HepG2 (cell line): ENCODE data around the gene CADPS2. TPM values are rescaled to one million over a fixed set of nuclear protein-coding genes. Genes with fewer than 3 reads are reported as not detected.

Experiments
- ATAC-seq: fragments of 200-7000 bp; cut with Tn5 transposase; 3 replicates; pipeline ENCODE4 v1.9.1; 2020; ENCODE audit warnings: mild to moderate bottlenecking, moderate library complexity
- BruUV-seq: library from RNA; stranded (reverse); fragments of 400-500 nt; replicated peaks from 2 replicates; lab custom pipeline; 2021; lab: Mats Ljungman, UMichigan
- CTCF ChIA-PET: fragments of 300-600 bp; formaldehyde crosslinking; extraction: SDS; loops from one replicate; lab custom pipeline; 2021; ENCODE audit warnings: low total read pairs, inconsistent platforms, low intra/inter-chr PET ratio; lab: Yijun Ruan, JAX
- POLR2A ChIA-PET: fragments of 350-600 bp; sonication (Branson Sonifier 250); formaldehyde crosslinking; loops from one replicate; lab custom pipeline; 2020; ENCODE audit warnings: antibody characterized with exemption, inconsistent platforms; lab: Yijun Ruan, JAX
- DNase-seq: peaks from one replicate; pipeline ENCODE4 v3.0.0-alpha.2; 2015; ENCODE audit warnings: low spot score
- FAIRE-seq: peaks from 3 replicates; lab custom pipeline; 2011; peaks lifted over from hg19 to GRCh38; lab: Jason Lieb, UNC
- H2AFZ ChIP-seq: one replicate; pipeline ENCODE4 v1.6.1; 2011; ENCODE audit warnings: low read length, inconsistent platforms
- H3K27ac ChIP-seq: fragments of 300-600 bp; 3 replicates; pipeline ENCODE4 v1.8.0; 2011; ENCODE audit warnings: mixed run types, mild to moderate bottlenecking, mixed read lengths, low read length, inconsistent platforms; ENCODE audit not compliant: insufficient read depth; ENCODE audit errors: extremely low read length
- H3K27me3 ChIP-seq, 2 experiments: fragments of 200-600 bp in 1 of 2; 2 replicates in 1 of 2; 3 replicates in 1 of 2; pipeline versions ENCODE4 v1.6.0 to v1.8.0; 2011; ENCODE audit warnings: low read length in 2 of 2, mild to moderate bottlenecking in 2 of 2, moderate library complexity in 2 of 2, inconsistent platforms in 1 of 2; ENCODE audit not compliant: insufficient read depth in 2 of 2, control insufficient read depth in 1 of 2
- H3K36me3 ChIP-seq, 2 experiments: fragments of 200-600 bp in 1 of 2; replicated peaks in 1 of 2; 2 replicates in 1 of 2; 3 replicates in 1 of 2; pipeline versions ENCODE4 v1.5.1 to v1.8.0; 2011; ENCODE audit warnings: low read length in 2 of 2, inconsistent platforms in 1 of 2; ENCODE audit not compliant: insufficient read depth in 2 of 2, control insufficient read depth in 1 of 2
- H3K4me1 ChIP-seq: 2 replicates; pipeline ENCODE4 v1.5.1; 2012; ENCODE audit warnings: low read length, inconsistent platforms; ENCODE audit not compliant: insufficient read depth
- H3K4me2 ChIP-seq: 2 replicates; pipeline ENCODE4 v1.6.0; 2011; ENCODE audit warnings: low read depth, low read length, inconsistent platforms
- H3K4me3 ChIP-seq, 3 experiments: fragments of 200-600 bp in 1 of 3; sonication (generic), shearing (Covaris generic) in 1 of 3; replicated peaks in 1 of 3; 2 replicates each; pipeline ENCODE4 v1.5.1; 2011 to 2016; ENCODE audit warnings: low read length in 3 of 3, inconsistent platforms in 2 of 3, low read depth in 2 of 3, mild to moderate bottlenecking in 2 of 3, control low read depth in 1 of 3, mixed read lengths in 1 of 3; ENCODE audit not compliant: insufficient read depth in 1 of 3
- H3K79me2 ChIP-seq: one replicate; pipeline ENCODE4 v1.6.1; 2011; ENCODE audit warnings: low read length, inconsistent platforms; ENCODE audit not compliant: insufficient read depth
- H3K9ac ChIP-seq: 2 replicates; pipeline ENCODE4 v1.6.0; 2011; ENCODE audit warnings: mild to moderate bottlenecking, low read depth, low read length, inconsistent platforms; ENCODE audit not compliant: insufficient read depth
- H3K9me3 ChIP-seq: 2 replicates; pipeline ENCODE4 v1.5.1; 2012; ENCODE audit warnings: mild to moderate bottlenecking, low read length
- H4K20me1 ChIP-seq: 2 replicates; pipeline ENCODE4 v1.6.0; 2011; ENCODE audit warnings: inconsistent platforms, mild to moderate bottlenecking, low read length, moderate library complexity; ENCODE audit not compliant: insufficient read depth
- BHLHE40 ChIP-seq: IDR thresholded peaks from 2 replicates; pipeline ENCODE4 v1.6.1; 2011; ENCODE audit warnings: low read length, improper control_type of control experiment
- DMAP1 ChIP-seq: IDR thresholded peaks from 2 replicates; pipeline ENCODE4 v1.6.1; 2016
- MEF2D ChIP-seq: sonication (generic); formaldehyde crosslinking; IDR thresholded peaks from 2 replicates; pipeline ENCODE4 v1.5.1; 2020; ENCODE audit warnings: mild to moderate bottlenecking, missing genetic modification reagents
- RXRB ChIP-seq: IDR thresholded peaks from 2 replicates; pipeline ENCODE4 v1.6.1; 2016; ENCODE audit warnings: borderline replicate concordance, missing genetic modification reagents, missing compliant biosample characterization
- STAG1 ChIP-seq: sonication (generic); formaldehyde crosslinking; IDR thresholded peaks from 2 replicates; pipeline ENCODE4 v1.4.0; 2020; ENCODE audit warnings: missing genetic modification reagents
- TCF7L2 ChIP-seq: IDR thresholded peaks from 2 replicates; pipeline ENCODE4 v1.6.1; 2011; ENCODE audit warnings: mild to moderate bottlenecking, low read depth, low read length, moderate library complexity
- ZC3H13 ChIP-seq: sonication (generic); formaldehyde crosslinking; IDR thresholded peaks from 2 replicates; pipeline ENCODE4 v1.8.1; 2023; ENCODE audit warnings: mild to moderate bottlenecking, missing genetic modification reagents, moderate library complexity
- ZNF101 ChIP-seq: sonication (generic); formaldehyde crosslinking; IDR thresholded peaks from 2 replicates; pipeline ENCODE4 v1.4.0; 2020; ENCODE audit warnings: mild to moderate bottlenecking, low read depth, missing genetic modification reagents, borderline replicate concordance
- ZNF235 ChIP-seq: sonication (generic); formaldehyde crosslinking; IDR thresholded peaks from 2 replicates; pipeline ENCODE4 v1.8.1; 2023; ENCODE audit warnings: mild to moderate bottlenecking, missing genetic modification reagents, borderline replicate concordance
- ZNF256 ChIP-seq: sonication (generic); formaldehyde crosslinking; conservative IDR thresholded peaks from 2 replicates; pipeline ENCODE4 v1.4.0; 2020; ENCODE audit warnings: missing genetic modification reagents
- ZNF282 ChIP-seq: fragments of 450-650 bp; IDR thresholded peaks from 2 replicates; pipeline ENCODE4 v1.6.1; 2018; ENCODE audit not compliant: partially characterized antibody
- ZNF383 ChIP-seq: sonication (generic); formaldehyde crosslinking; IDR thresholded peaks from 2 replicates; pipeline ENCODE4 v1.4.0; 2020; ENCODE audit warnings: missing genetic modification reagents, mild to moderate bottlenecking, borderline replicate concordance
- ZNF530 ChIP-seq: sonication (generic); formaldehyde crosslinking; IDR thresholded peaks from 2 replicates; pipeline ENCODE4 v1.5.0; 2020; ENCODE audit warnings: low read depth, mild to moderate bottlenecking, missing genetic modification reagents
- WGBS: methylation state at CpG from one replicate; pipeline ENCODE4 v1.1.6; 2017; ENCODE audit warnings: low lambda C conversion rate; 5-methylcytosine and 5-hydroxymethylcytosine counted together
- in situ Hi-C: cut with HindIII; loops from 2 replicates; pipeline ENCODE4 v1.10.0; 2017; ENCODE audit warnings: low pct_unique_long_range_greater_than_20kb; ENCODE audit not compliant: extremely low pct_ligation_motif_present
- intact Hi-C: fragments of 100-400 bp; cut with micrococcal nuclease; formaldehyde crosslinking; loops from one replicate; pipeline ENCODE4 v1.10.0; 2022; ENCODE audit not compliant: unreplicated experiment
- polyA plus RNA-seq, 8 experiments: library from polyadenylated mRNA; depleted of rRNA in 3 of 8; stranded (reverse) in 7 of 8; unstranded in 1 of 8; fragments of >200 nt; fragmentation: Illumina TruSeq in 4 of 8; extraction: Trizol in 4 of 8; gene quantifications; 2 replicates each; pipeline versions ENCODE4 v1.2.1 to v1.2.3, GENCODE V29; 2011 to 2016; ENCODE audit warnings: low read depth in 4 of 8, missing spikeins in 1 of 8, mixed read lengths in 1 of 8; ENCODE audit not compliant: insufficient read depth in 1 of 8
- total RNA-seq, 5 experiments: library from RNA; depleted of rRNA; stranded (reverse); fragments of >200 nt; fragmentation: Illumina TruSeq; extraction: Trizol; gene quantifications; 2 replicates each; pipeline ENCODE4 v1.2.3, GENCODE V29; 2016; ENCODE audit warnings: low read depth in 1 of 5
- TF ChIP-seq, protein P1 (sequence below): sonication (generic); formaldehyde crosslinking; IDR thresholded peaks from 2 replicates; pipeline ENCODE4 v1.5.0; 2020; ENCODE audit warnings: missing genetic modification reagents, mild to moderate bottlenecking, borderline replicate concordance
- TF ChIP-seq, protein P2 (sequence below): sonication (generic); formaldehyde crosslinking; IDR thresholded peaks from 2 replicates; pipeline ENCODE4 v1.5.1; 2020; ENCODE audit warnings: missing genetic modification reagents, mild to moderate bottlenecking, borderline replicate concordance
- TF ChIP-seq, protein P3 (sequence below): sonication (generic); formaldehyde crosslinking; IDR thresholded peaks from 2 replicates; pipeline ENCODE4 v1.8.1; 2023; ENCODE audit warnings: mild to moderate bottlenecking, missing genetic modification reagents
- TF ChIP-seq, protein P4 (sequence below): sonication (generic); formaldehyde crosslinking; IDR thresholded peaks from 2 replicates; pipeline ENCODE4 v1.4.0; 2020; ENCODE audit warnings: missing genetic modification reagents
- TF ChIP-seq, protein P5 (sequence below): sonication (generic); formaldehyde crosslinking; IDR thresholded peaks from 2 replicates; pipeline ENCODE4 v1.5.0; 2020; ENCODE audit warnings: mild to moderate bottlenecking, low read depth, missing genetic modification reagents, borderline replicate concordance

The CADPS2 gene
- total and polyA plus RNA-seq, 2 of the 13 experiments (the other 11 are each of a cell fraction or from before 2014, with no cell fraction given), result 17.6 to 43.8 TPM

DNA sequence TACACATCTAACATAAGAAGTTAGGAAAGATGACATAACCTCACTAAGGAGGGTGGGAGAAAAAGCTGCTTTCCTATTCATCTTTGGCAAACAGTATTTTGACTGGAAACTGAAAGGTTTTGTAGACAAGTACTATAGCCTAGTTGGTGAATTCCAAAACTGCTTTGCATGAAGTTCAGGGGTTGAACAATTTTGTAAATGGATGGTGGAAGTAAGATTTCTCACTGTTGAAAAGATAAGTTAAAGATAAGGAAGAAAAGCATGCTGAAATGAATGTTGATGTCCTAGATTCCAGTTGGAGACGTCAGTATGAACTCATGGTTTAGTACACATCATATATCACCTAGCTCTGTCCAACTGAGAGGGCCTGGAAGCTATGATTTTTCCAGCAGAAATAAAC is 422.6 kb downstream of the CADPS2 start:
- ATAC-seq, result no peak
- POLR2A ChIA-PET, result no interaction called here
- H3K27ac ChIP-seq, result no peak overlapping the region
- CTCF ChIA-PET, result no interaction called here
- no TSS peak for BruUV-seq
- H2AFZ ChIP-seq, result no peak overlapping the region
- no peaks in the 10 kb centered on the region for H3K27me3 ChIP-seq
- H3K9me3 ChIP-seq, result no peaks in the 10 kb centered on the region
- H3K4me1 ChIP-seq, result no peaks in the 10 kb centered on the region
- no peak overlapping the region for H3K4me2 ChIP-seq
- H3K79me2 ChIP-seq, result no peaks in the 10 kb centered on the region
- H3K4me3 ChIP-seq, result no peak overlapping the region
- intact Hi-C loops (no loop called here), in situ Hi-C loops (no loop called here)
- WGBS, result 96% methylated on average over 1 of the region's 1 CpG
- 0 out of 5 replicates have a peak, but pooled peaks cover 0 to 1% of the 10 kb centered on the region in 2 experiments for H3K36me3 ChIP-seq
- DNase-seq, result no peak
- TF ChIP-seq ZC3H13 (CRISPR knock-in tag) (no peak), ZNF282 (no peak), ZNF530 (CRISPR knock-in tag) (no peak), BHLHE40 (no peak), ZNF101 (CRISPR knock-in tag) (no peak), ZNF383 (no peak), ZNF235 (no peak), STAG1 (CRISPR knock-in tag) (no peak), TCF7L2 (no peak), ZNF256 (CRISPR knock-in tag) (no peak), MEF2D (CRISPR knock-in tag) (no peak), RXRB (CRISPR knock-in tag) (no peak), DMAP1 (CRISPR knock-in tag) (no peak)
- TF ChIP-seq, protein P1, sequence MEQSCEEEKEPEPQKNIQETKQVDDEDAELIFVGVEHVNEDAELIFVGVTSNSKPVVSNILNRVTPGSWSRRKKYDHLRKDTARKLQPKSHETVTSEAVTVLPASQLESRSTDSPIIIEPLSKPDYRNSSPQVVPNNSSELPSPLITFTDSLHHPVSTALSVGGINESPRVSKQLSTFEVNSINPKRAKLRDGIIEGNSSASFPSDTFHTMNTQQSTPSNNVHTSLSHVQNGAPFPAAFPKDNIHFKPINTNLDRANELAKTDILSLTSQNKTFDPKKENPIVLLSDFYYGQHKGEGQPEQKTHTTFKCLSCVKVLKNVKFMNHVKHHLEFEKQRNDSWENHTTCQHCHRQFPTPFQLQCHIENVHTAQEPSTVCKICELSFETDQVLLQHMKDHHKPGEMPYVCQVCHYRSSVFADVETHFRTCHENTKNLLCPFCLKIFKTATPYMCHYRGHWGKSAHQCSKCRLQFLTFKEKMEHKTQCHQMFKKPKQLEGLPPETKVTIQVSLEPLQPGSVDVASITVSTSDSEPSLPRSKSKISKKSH (CRISPR knock-in tag), result no peak
- TF ChIP-seq, protein P2, sequence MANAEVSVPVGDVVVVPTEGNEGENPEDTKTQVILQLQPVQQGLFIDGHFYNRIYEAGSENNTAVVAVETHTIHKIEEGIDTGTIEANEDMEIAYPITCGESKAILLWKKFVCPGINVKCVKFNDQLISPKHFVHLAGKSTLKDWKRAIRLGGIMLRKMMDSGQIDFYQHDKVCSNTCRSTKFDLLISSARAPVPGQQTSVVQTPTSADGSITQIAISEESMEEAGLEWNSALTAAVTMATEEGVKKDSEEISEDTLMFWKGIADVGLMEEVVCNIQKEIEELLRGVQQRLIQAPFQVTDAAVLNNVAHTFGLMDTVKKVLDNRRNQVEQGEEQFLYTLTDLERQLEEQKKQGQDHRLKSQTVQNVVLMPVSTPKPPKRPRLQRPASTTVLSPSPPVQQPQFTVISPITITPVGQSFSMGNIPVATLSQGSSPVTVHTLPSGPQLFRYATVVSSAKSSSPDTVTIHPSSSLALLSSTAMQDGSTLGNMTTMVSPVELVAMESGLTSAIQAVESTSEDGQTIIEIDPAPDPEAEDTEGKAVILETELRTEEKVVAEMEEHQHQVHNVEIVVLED, result no peak
- TF ChIP-seq, protein P3, sequence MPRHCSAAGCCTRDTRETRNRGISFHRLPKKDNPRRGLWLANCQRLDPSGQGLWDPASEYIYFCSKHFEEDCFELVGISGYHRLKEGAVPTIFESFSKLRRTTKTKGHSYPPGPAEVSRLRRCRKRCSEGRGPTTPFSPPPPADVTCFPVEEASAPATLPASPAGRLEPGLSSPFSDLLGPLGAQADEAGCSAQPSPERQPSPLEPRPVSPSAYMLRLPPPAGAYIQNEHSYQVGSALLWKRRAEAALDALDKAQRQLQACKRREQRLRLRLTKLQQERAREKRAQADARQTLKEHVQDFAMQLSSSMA, result no peak
- TF ChIP-seq, protein P4, sequence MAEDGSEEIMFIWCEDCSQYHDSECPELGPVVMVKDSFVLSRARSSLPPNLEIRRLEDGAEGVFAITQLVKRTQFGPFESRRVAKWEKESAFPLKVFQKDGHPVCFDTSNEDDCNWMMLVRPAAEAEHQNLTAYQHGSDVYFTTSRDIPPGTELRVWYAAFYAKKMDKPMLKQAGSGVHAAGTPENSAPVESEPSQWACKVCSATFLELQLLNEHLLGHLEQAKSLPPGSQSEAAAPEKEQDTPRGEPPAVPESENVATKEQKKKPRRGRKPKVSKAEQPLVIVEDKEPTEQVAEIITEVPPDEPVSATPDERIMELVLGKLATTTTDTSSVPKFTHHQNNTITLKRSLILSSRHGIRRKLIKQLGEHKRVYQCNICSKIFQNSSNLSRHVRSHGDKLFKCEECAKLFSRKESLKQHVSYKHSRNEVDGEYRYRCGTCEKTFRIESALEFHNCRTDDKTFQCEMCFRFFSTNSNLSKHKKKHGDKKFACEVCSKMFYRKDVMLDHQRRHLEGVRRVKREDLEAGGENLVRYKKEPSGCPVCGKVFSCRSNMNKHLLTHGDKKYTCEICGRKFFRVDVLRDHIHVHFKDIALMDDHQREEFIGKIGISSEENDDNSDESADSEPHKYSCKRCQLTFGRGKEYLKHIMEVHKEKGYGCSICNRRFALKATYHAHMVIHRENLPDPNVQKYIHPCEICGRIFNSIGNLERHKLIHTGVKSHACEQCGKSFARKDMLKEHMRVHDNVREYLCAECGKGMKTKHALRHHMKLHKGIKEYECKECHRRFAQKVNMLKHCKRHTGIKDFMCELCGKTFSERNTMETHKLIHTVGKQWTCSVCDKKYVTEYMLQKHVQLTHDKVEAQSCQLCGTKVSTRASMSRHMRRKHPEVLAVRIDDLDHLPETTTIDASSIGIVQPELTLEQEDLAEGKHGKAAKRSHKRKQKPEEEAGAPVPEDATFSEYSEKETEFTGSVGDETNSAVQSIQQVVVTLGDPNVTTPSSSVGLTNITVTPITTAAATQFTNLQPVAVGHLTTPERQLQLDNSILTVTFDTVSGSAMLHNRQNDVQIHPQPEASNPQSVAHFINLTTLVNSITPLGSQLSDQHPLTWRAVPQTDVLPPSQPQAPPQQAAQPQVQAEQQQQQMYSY, result no peak
- TF ChIP-seq, protein P5, sequence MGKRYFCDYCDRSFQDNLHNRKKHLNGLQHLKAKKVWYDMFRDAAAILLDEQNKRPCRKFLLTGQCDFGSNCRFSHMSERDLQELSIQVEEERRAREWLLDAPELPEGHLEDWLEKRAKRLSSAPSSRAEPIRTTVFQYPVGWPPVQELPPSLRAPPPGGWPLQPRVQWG, result no peak
- TF ChIP-seq, all 625 proteins: peak for 0
- H3K9ac ChIP-seq, result no peak overlapping the region
- no peaks in the 10 kb centered on the region for H4K20me1 ChIP-seq
- FAIRE-seq, result no peak
